ENCODE data around the gene TBC1D14.

DNA sequence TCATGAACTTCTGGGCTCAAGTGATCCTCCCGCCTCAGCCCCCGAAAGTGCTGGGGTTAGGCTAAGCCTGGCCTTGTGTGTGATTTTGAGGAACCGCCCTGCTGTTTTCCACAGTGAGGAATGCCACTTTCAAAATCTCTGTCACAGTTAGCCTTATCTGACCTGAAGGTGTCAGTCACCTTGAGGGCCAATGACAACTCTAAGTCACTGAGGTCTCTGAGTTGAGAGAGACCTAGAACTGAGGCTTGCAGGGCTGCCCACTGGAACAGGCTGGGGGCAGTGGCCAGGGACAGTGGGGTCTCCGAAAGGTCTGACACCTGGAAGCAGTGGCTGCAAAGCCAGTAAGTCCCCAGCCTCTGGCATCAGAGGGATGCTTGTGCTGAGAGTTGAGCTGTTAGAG, 139.7 kb downstream of the TBC1D14 start:
- TF ChIP-seq, protein P1, sequence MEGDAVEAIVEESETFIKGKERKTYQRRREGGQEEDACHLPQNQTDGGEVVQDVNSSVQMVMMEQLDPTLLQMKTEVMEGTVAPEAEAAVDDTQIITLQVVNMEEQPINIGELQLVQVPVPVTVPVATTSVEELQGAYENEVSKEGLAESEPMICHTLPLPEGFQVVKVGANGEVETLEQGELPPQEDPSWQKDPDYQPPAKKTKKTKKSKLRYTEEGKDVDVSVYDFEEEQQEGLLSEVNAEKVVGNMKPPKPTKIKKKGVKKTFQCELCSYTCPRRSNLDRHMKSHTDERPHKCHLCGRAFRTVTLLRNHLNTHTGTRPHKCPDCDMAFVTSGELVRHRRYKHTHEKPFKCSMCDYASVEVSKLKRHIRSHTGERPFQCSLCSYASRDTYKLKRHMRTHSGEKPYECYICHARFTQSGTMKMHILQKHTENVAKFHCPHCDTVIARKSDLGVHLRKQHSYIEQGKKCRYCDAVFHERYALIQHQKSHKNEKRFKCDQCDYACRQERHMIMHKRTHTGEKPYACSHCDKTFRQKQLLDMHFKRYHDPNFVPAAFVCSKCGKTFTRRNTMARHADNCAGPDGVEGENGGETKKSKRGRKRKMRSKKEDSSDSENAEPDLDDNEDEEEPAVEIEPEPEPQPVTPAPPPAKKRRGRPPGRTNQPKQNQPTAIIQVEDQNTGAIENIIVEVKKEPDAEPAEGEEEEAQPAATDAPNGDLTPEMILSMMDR (IDR thresholded peaks at IDR 0.05) = no peak
- TF ChIP-seq POLR2AphosphoS5 (IDR thresholded peaks at IDR 0.05) = no peak
- TF ChIP-seq POLR2A (IDR thresholded peaks at IDR 0.05) = no peak
- TF ChIP-seq EP300 (IDR thresholded peaks at IDR 0.05; ENCODE audit: low read depth) = no peak

Data from transverse colon (tissue), 4 donors.